ENCODE measurements around the gene DENND1A.
A peak's percentile ranks its signal among the peaks of the same experiment; 100 is the strongest.

The DENND1A gene

DNA sequence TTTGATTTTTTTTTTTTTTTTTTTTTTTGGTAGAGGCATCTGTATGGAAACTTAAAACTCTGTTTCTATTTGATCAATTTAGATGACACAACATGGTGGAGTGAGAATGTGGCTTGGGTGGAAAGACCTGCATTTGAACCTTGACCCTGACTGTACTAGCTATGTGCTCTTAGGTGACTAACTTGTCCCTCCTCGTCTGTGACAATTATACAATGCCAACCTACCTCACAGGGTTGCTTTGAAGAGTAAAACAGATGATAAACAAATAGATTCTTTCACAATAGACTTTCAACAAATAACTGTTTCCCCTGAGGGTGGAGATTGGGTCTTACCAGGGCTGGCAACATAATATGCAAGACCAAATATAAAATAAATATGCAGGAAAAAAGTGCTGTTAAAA lies 464.6 kb downstream of the DENND1A start:
- Histone ChIP-seq H3K4me3 (no peak overlapping the region), H3K27ac (no peak overlapping the region)
- TF ChIP-seq, protein P1, sequence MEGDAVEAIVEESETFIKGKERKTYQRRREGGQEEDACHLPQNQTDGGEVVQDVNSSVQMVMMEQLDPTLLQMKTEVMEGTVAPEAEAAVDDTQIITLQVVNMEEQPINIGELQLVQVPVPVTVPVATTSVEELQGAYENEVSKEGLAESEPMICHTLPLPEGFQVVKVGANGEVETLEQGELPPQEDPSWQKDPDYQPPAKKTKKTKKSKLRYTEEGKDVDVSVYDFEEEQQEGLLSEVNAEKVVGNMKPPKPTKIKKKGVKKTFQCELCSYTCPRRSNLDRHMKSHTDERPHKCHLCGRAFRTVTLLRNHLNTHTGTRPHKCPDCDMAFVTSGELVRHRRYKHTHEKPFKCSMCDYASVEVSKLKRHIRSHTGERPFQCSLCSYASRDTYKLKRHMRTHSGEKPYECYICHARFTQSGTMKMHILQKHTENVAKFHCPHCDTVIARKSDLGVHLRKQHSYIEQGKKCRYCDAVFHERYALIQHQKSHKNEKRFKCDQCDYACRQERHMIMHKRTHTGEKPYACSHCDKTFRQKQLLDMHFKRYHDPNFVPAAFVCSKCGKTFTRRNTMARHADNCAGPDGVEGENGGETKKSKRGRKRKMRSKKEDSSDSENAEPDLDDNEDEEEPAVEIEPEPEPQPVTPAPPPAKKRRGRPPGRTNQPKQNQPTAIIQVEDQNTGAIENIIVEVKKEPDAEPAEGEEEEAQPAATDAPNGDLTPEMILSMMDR (IDR thresholded peaks at IDR 0.05): no peak
- DNase-seq (ENCODE audit: low spot score): no peak

DNA sequence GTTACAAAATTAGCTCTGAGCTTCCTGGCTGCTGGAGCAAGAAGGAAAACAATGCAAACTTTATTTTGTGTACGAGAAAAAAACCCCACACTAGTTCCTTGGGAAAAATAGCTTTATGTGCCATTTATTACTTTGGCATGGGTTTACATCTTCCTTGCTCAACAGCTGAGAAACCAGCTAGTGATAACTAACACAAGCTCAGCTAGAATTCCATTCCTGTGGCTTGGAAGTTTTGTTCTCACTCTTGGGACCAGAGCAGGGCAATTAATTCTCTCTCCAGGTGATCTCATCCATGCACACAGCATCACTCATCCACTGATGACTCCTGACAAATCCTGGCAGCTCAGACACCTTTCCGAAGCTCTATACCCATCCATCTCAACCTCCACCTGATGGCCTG lies 469.8 kb downstream of the DENND1A start:
- TF ChIP-seq, protein P1 (IDR thresholded peaks at IDR 0.05): no peak
- H3K4me3 ChIP-seq: no peak overlapping the region
- no peak for DNase-seq (ENCODE audit: low spot score)
- no peak overlapping the region for H3K27ac ChIP-seq

DNA sequence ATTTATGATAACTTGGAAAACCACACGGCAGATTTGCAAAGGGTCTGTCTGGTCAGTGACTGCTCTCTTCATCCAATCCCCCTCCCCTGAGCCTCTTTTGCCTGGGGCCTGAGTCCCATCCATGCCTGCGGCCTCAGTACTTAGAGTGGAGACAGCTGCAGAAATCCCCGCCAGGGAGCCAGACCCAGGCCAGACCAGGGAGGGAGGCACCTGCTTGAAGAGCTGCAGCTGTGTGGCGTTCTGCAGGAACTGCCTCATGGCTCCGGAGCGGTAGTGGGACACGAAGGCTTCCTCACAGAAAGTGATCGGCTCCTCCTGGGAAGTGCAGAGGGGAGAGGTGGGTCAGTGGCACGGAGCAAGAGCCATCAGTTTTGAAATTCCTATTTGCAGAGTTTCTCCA lies 472.3 kb downstream of the DENND1A start:
- peak; percentile 31 for DNase-seq (ENCODE audit: low spot score)
- H3K27ac ChIP-seq: no peak overlapping the region
- TF ChIP-seq, protein P1 (IDR thresholded peaks at IDR 0.05): no peak
- no peak overlapping the region for H3K4me3 ChIP-seq

DNA sequence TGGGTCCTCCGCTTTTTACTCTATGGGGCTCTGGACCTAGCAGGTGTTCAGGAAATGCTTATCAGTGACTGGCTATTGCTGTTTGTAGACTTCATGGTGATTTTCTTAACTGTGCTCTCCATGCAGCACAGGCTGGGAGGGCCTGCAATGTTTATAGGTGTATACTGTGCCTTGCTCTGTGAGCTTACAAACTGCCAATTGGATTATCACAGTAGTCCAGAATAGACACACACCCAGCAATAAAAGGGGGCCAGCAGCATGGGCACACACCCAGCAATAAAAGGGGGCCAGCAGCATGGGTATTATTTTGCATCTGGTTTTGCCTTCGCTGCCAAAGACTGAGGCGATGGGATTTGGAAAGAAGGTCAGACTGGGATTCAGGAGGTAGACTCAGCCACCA lies 473.9 kb downstream of the DENND1A start:
- TF ChIP-seq, protein P1 (IDR thresholded peaks at IDR 0.05): no peak
- peak; percentile 11 for DNase-seq (ENCODE audit: low spot score)
- Histone ChIP-seq H3K27ac (no peak overlapping the region), H3K4me3 (no peak overlapping the region)

DNA sequence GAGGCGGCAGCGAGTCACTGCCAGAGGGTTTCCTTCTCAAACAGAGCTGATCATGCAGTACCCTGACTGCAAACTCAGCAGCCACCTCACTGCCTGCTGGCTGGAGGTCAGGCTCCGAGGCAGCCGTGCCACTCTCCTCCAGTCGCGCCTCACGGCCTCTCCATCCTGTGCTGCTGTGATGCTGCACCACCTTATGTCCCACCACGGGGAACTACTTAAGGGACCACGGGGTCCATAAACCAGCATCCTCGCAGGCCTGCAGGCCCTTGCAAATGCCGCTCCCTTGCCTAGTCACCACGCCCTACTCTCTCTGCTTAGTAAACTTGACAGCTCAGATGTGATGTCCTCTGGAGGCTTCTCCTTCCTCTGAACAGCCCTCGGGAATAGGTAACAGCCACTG lies 474.7 kb downstream of the DENND1A start:
- H3K27ac ChIP-seq: no peak overlapping the region
- H3K4me3 ChIP-seq: no peak overlapping the region
- TF ChIP-seq, protein P1 (IDR thresholded peaks at IDR 0.05): no peak
- DNase-seq (ENCODE audit: low spot score): peak; percentile 66

DNA sequence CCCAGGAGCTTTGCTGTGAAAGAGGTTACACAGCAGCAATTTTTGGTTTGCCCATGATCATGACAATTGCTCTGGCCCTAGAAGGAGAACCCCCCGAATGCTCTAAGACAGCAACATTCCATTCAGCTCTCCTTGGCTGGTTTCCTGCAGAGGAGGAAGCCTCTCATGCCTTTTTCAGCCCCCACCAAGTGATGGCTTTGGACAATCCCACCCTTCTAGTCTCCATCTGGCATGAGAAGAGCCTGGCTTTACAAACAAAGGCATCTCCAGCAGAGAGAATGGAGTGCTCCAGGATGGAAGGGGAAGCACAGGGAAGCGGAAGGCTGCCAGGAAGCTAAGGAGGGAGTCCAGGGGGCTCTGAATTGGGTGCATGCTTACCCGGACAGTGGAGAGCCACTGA lies 475.6 kb downstream of the DENND1A start:
- peak overlapping the region in 1 of 2 donors; percentile 16 for H3K27ac ChIP-seq
- H3K4me3 ChIP-seq: no peak overlapping the region
- peak; percentile 40 for DNase-seq (ENCODE audit: low spot score)
- TF ChIP-seq, protein P1 (IDR thresholded peaks at IDR 0.05): no peak

DNA sequence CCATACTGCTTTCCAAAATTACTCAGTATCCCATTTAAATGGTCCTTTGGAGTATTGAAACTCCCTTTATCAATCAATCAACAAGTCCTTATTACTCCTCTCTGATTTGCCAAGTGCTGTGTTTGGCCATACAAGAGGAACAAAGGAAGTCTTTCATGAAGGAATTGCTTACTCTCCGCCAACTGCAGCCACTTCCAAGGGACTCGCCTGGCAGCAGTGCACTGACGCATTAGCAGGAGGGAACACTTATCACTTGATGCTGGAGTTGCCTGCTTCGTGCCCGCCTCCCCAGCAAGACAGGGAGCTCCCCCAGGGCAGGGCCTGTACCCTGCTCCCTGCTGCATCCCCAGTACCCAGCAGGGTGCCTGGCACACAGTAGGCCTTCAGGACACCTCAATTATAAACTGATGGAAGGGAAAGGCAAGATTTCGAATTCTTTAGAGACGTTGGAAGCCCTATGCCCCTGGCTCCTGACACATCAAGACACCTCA lies 476.1 kb downstream of the DENND1A start:
- DNase-seq (ENCODE audit: low spot score): peak; percentile 74
- Histone ChIP-seq H3K4me3 (no peak overlapping the region), H3K27ac (peak overlapping the region in 1 of 2 donors; percentile 16)
- TF ChIP-seq, protein P1 (IDR thresholded peaks at IDR 0.05): no peak

All from coronary artery (tissue), 2 donors.